ENCODE data around the gene TSHR.

Gene TSHR

DNA sequence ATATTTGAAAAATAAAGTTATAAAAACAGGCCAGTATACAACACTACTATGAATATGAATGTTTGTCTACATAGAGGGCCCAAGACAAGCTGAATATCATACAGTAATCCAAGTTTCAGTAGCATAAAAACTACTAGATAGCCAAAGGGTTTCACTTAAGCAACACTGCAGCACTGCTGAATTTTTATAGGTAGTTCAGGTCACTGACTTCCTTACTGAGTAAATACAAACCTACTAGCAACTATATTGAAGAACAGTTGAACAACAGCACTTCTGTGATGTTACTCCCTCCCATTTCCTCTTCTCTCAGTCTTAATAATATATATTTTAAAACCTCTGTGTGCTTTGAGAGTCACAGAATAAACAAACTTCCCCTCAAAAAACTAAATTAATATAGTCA, 222.6 kb downstream of the TSHR start:
- DNase-seq (ENCODE audit: low read depth in 2 of 2), result no peak

DNA sequence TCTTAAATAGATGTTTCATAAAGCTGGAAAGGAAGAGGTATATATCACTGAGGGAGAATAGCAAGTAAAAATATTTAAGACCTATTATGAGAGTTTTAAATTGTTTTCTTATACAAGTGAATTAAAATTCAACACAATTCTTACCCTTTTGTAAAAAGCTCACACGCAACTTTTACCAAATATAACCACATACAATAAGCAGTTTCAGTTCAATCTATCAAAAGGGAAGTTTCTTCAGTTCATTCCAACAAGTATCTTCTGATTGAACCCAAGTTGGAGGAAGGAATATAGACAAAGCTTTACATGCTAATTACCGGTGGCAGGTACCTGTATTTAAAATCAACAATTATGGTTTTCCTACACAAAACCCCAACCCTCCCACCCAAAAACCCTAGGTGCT, 224.2 kb downstream of the TSHR start:
- DNase-seq (ENCODE audit: low read depth in 2 of 2), result no peak

DNA sequence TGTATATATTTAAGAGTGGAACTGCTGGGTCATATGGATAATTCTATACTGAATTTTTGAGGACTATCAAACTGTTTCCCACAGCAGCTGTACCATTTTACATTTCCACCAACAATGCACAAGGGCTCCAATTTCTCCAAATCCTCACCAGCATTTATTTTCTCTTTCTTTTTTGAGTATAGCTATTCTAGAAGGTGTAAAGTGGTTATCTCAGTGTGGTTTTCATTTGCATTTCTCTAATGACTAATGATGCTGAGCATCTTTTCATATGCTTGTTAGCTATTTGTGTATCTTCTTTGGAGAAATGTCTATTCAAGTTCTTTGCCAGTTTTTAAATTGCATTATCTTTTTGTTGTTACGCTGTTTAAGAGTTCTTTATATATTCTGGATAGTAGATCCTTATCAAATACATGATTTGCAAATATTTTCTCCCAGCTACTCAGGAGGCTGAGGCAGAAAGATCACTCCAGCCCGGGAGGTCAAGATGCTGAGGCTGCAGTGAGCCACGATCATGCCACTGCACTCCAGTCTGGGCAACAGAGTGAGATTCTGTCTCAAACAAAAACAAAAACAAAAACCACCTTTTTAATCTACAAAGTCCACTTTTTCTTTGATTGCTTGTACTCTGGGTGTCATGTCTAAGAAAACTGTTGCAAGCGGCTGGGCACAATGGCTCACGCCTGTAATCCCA, 232.6 kb downstream of the TSHR start:
- no peak for DNase-seq (ENCODE audit: low read depth in 2 of 2)

GRCh38 chr14:81192594-81192993, 237.2 kb downstream of the TSHR start:
- no peak for DNase-seq (ENCODE audit: low read depth in 2 of 2)

- DNase-seq (ENCODE audit: low read depth in 2 of 2), result no peak
Measured at GRCh38 chr14:81193924-81194633, 238.7 kb downstream of the TSHR start.
